ENCODE data around the gene FTO.

GRCh38 chr16:53971616-53972015 lies 267.7 kb downstream of the FTO start:
- no peak for TF ChIP-seq USF2 (CRISPR knock-in tag; IDR thresholded peaks at IDR 0.05)
- no peak for TF ChIP-seq JUN (CRISPR knock-in tag; IDR thresholded peaks at IDR 0.05)
- TF ChIP-seq CTCF (IDR thresholded peaks at IDR 0.05) = no peak
- TF ChIP-seq NFATC4 (CRISPR knock-in tag; IDR thresholded peaks at IDR 0.05) = no peak
- no peak for TF ChIP-seq CREB1 (CRISPR knock-in tag; IDR thresholded peaks at IDR 0.05)
